SH-SY5Y (cell line): ENCODE measurements around the gene GSE1.

Source experiments
- GATA2 ChIP-seq: IDR thresholded peaks from 2 replicates; pipeline ENCODE4 v1.6.1; 2011; ENCODE audit warnings: mild to moderate bottlenecking, low read depth, low read length
- GATA3 ChIP-seq: IDR thresholded peaks from 2 replicates; pipeline ENCODE4 v1.6.1; 2011; ENCODE audit warnings: low read depth, mild to moderate bottlenecking, low read length, moderate library complexity

DNA sequence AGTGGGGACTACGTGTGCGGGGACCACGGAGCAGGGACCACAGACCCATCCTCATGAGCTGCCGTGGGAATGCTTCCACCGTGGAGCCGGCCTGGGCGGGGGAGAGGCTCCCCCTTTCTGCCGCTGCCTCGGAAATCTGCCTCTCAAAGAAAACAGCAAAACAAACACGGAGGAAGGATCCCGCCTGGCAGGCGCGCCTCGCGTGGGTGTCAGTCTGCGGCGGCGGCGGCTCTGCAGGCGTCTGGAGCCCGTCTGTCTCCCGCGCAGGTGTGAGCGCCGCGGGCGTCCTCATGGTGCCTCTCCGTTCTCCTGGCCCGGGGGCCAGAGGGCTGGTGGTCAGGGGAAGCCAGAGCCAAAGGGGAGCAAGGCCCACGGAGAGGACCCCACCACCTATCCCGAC, 27.5 kb downstream of the GSE1 start:
- TF ChIP-seq GATA2 (no peak), GATA3 (no peak)
